Endothelial cell of umbilical vein (primary cell): ENCODE results near the gene COPS9.

Experiments used
- EZH2 ChIP-seq: IDR thresholded peaks from 2 replicates; pipeline ENCODE4 v1.6.1; 2012; ENCODE audit warnings: borderline replicate concordance, low read depth, mild to moderate bottlenecking, moderate library complexity, low read length, inconsistent platforms; ENCODE audit not compliant: severe bottlenecking
- FOS ChIP-seq: IDR thresholded peaks from 2 replicates; pipeline ENCODE4 v1.6.1; 2011; ENCODE audit warnings: mild to moderate bottlenecking, low read length, moderate library complexity, borderline replicate concordance; ENCODE audit not compliant: insufficient read depth
- GATA2 ChIP-seq: IDR thresholded peaks from 2 replicates; pipeline ENCODE4 v1.7.0; 2011; ENCODE audit warnings: low read depth, mild to moderate bottlenecking, moderate library complexity, mixed read lengths, low read length; ENCODE audit not compliant: insufficient read length, insufficient read depth
- MAX ChIP-seq: IDR thresholded peaks from 2 replicates; pipeline ENCODE4 v1.6.1; 2011; ENCODE audit not compliant: insufficient read depth, insufficient read length
- MYC ChIP-seq: IDR thresholded peaks from one replicate; pipeline ENCODE4 v1.6.1; 2011; ENCODE audit warnings: mild to moderate bottlenecking, low read depth, low read length
- POLR2A ChIP-seq: IDR thresholded peaks from 2 replicates; pipeline ENCODE4 v1.6.1; 2012; ENCODE audit warnings: low read depth, mild to moderate bottlenecking, control low read depth, low read length
- POLR2AphosphoS5 ChIP-seq: IDR thresholded peaks from 2 replicates; pipeline ENCODE4 v1.6.1; 2012; ENCODE audit warnings: low read depth, mild to moderate bottlenecking, control low read depth, low read length, moderate library complexity; ENCODE audit not compliant: insufficient read depth
- TF ChIP-seq, protein P1 (sequence below), 2 donors: IDR thresholded peaks; 1 replicate in 1 of 2; 2 replicates in 1 of 2; pipeline ENCODE4 v1.5.1; 2011; ENCODE audit warnings: low read length in 2 of 2, mild to moderate bottlenecking in 2 of 2, moderate library complexity in 2 of 2, control low read depth in 1 of 2, inconsistent platforms in 1 of 2, low read depth in 1 of 2; ENCODE audit not compliant: insufficient read depth in 1 of 2; ENCODE audit errors: extremely low read depth in 1 of 2

DNA sequence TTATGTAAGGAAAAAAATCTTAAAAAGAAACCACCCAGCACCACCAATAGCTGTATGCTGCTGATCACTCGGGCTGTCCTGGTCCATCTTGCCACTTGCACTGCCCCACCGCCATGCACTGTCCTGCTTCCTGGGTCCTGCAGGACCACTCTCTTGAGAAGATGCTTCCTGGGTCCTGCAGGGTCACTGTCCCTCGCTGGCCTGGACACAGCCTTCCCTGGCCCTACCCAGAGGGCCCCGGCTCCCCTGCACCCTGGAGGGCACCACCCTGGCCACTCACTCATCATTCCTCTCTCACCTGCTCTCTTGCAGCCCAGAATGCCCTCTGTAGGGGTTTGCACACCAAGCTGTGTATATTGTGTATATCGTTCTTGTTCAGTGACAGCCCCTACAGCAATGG lies 6.8 kb upstream of the COPS9 start:
- TF ChIP-seq, protein P1, sequence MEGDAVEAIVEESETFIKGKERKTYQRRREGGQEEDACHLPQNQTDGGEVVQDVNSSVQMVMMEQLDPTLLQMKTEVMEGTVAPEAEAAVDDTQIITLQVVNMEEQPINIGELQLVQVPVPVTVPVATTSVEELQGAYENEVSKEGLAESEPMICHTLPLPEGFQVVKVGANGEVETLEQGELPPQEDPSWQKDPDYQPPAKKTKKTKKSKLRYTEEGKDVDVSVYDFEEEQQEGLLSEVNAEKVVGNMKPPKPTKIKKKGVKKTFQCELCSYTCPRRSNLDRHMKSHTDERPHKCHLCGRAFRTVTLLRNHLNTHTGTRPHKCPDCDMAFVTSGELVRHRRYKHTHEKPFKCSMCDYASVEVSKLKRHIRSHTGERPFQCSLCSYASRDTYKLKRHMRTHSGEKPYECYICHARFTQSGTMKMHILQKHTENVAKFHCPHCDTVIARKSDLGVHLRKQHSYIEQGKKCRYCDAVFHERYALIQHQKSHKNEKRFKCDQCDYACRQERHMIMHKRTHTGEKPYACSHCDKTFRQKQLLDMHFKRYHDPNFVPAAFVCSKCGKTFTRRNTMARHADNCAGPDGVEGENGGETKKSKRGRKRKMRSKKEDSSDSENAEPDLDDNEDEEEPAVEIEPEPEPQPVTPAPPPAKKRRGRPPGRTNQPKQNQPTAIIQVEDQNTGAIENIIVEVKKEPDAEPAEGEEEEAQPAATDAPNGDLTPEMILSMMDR (IDR thresholded peaks at IDR 0.05; ENCODE audit: extremely low read depth in 1 of 2, insufficient read depth in 1 of 2, low read depth in 1 of 2, low read length in 2 of 2), result no peak
- no peak for TF ChIP-seq POLR2A
- TF ChIP-seq MYC, result no peak
- no peak for TF ChIP-seq POLR2AphosphoS5
- no peak for TF ChIP-seq EZH2
- TF ChIP-seq MAX, result no peak
- no peak for TF ChIP-seq GATA2
- TF ChIP-seq FOS, result no peak
